GM18868 (cell line): Measurements from ENCODE around the gene TRIM29.

ENCODE experiments used
- ATAC-seq: cut with Tn5 transposase; IDR thresholded peaks from one replicate; pipeline ENCODE4 v1.9.1; 2021; ENCODE audit warnings: mild to moderate bottlenecking, moderate library complexity; ENCODE audit not compliant: unreplicated experiment

TRIM29 gene

DNA sequence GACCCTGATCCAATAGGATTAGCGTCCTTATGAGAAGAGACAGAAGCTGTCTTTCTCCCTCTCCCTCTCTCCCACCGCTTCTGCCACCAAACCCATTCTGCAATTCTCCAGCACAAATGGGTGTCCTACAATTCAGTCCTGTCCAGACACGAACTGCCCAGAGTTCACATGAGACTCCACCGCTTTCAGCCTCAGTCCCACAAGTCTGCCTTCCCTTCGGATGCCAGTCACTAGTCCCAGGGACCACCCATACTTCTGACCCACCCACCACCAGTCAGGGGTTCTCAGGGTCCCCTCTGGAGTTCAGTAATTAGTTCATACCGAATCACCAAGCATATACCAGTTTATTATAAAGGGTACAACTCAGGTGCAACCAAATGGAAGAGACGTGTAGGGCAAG is 73.6 kb downstream of the TRIM29 start:
- no peak for ATAC-seq

GRCh38 chr11:120063686-120064340 is 74.1 kb downstream of the TRIM29 start:
- no peak for ATAC-seq

DNA sequence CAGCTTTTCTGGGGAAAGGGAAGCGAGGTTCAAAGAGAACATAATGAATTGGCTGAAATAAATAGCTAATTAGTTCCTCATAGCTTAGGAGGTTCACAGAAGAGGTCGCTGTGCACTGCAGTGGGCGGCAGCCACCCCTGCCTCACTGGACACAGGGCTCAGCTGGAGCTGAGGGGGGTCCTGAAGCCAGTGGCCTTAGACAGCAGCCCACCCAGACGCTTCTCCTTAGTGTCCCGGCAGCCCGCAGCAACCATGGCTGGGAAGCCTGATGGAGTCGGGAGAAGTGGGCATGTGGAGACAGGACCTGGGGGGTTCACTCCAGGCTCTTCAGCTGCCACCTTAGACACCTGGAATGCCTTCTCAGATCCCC is 75.4 kb downstream of the TRIM29 start:
- no peak for ATAC-seq

DNA sequence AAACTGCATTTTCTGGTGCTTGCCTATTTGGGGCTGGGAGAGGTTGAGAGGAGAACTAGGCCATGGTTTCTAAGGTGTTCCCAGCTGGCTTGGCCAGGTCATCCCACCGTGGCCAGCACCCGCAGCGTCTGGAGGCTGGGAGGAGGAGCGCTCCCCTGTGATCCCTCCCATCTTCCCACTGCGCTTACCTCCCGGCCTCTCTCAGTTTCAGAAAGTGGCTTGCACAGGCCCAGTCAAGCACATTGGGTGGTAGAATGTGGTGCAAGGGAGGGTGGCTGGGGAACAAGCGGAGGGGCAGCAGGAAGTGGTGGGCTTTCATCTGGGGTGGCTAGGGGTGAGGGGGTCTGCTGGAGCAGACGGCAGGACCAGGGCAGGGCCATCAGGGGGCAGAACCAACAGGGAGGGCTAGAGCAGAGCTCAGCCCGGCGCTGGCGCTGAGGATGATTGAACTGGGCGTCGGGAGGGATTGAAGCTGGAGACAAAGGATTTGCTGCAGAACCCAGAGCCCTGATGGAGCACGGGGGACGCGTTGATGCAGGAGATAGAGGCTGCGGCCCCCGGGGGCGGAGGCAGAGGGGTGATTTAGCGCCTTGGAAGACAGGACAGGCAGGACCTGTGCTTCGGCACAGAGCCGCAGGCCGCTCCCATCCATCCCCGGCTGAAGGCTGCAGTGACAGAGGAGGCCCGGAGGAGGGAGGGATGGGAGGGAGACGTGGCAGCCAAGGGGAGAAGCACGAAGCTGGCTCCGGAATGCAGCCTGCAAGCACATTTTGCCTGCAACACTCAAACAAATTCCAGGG is 76.0 kb downstream of the TRIM29 start:
- ATAC-seq, result no peak
